ENCODE measurements around the gene NACA2. TPM values are rescaled to one million over a fixed set of nuclear protein-coding genes. Genes with fewer than 3 reads are reported as not detected.

Gene NACA2
- total RNA-seq (2022; extraction: Qiagen RNA extraction; ENCODE audit: low read depth) = not detected in 5 replicates

DNA sequence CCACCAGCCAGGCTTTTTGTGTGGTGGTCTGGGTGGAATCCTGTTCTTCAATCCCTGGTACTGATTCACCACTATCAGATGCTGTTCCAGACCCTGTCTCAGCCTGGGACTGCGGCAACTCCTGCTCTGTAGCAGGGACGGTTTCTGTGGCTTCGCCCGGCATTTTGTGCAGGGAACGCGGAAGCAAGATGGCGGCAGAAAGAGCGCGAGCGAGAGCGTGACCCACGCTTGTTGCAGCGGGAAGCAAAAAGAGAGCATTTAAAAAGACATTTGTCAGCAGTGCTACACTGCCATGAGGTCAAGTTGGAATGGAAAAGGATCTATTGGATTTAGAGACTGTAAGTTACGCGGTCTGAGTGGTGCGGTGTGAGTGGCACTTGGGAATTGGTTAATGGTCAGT, at the start of gene NACA2:
Gene NACA2 (minus strand): TSS at position 202 of the 400 bp plus-strand sequence. CDS start 39 bp downstream, at position 163.

Other genes starting within 250 kb of the NACA2 start
- gene TBX2, start 191.4 kb downstream of the NACA2 start, total RNA-seq (2022; extraction: Qiagen RNA extraction; ENCODE audit: low read depth) = 5.9 to 10.1 TPM (median 9.2 TPM) in 5 replicates
- 0.06 to 0.14 TPM (median 0.11 TPM) in 4 of 5 replicates, not detected in the other for gene TBX4, start 138.8 kb downstream of the NACA2 start, total RNA-seq (2022; extraction: Qiagen RNA extraction; ENCODE audit: low read depth)

Data from A549 treated with RU486 at 1 μM for 4 hours (cell line).